GM18858 (cell line): ENCODE data around the gene MTMR1.

ENCODE experiments used
- ATAC-seq: cut with Tn5 transposase; IDR thresholded peaks from one replicate; pipeline ENCODE4 v1.9.1; 2021; ENCODE audit not compliant: unreplicated experiment

Gene MTMR1

DNA sequence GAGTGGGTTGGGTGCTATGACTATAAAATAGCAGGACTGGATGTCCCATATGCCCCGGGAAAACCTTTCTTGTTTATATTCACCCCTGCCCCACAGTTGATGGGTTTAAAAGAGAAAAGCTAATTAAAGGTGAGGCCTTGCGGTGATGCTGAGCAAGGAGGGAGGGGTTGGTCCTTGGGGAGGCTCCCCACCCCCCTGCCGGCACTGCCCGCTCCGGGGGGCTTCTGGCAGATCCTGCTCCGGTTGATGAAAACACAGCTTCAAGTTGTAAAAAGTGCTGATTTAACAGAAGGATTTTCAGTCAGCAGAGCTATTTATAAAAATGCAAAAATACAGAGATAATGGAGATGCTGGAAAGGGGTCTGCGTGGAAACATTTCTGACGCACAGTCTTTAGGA, 68.6 kb downstream of the MTMR1 start:
- no peak for ATAC-seq

- no peak for ATAC-seq
Measured at GRCh38 chrX:150762258-150763165, 69.3 kb downstream of the MTMR1 start.

DNA sequence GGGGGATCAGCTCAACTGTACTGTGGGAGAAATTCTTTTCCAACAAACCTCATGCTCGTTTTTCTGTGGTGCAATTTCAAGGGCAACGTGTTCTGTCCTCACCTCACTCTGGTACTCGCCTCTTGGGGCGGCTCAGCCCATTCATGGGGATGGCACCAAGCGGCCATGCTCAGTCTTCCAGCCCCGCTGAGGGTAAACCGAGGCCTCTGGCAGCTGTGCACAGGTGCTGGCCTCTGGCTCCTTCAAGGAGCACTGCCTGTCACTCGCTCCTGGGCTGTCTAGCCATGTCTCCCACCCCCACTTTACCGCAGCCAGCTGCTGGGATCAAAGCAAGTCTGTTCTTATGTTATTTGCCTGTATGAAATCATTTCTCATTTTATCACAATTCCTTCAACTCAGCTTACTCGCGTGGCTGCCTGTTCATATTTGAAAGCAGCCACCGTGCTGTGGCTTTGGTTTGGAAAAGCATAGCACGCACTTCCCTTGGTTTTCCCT, 70.2 kb downstream of the MTMR1 start:
- ATAC-seq, result no peak

GRCh38 chrX:150763810-150764209, 70.6 kb downstream of the MTMR1 start:
- ATAC-seq, result no peak

GRCh38 chrX:150765237-150765636, 72.0 kb downstream of the MTMR1 start:
- ATAC-seq, result no peak

DNA sequence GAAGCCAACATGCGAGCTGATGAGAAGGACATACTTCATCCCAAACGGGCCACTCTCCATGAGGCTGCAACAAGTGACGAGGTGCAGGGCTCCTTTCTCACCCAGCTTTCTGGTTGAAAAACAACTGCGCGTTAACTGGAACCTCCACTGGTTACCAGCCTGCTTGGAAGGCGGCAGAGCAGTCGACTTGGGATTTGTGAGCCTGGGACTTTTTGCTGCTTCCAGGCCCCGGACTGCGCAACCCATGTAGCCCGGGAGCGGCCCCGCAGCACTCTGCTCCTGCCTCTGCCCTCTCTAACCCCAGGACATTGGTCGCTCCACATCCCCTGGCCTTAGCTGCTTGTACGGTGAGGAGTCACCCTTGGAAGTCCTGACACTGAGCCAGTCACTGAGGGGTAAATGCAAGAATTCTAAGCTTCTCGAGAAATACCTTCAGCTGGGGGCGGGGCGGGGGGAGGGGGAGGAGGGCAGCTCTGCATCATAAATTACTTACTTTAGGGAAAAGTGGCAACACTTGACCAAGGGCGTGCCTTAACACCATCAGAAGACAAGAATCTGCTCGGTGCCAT, 72.7 kb downstream of the MTMR1 start:
- no peak for ATAC-seq

DNA sequence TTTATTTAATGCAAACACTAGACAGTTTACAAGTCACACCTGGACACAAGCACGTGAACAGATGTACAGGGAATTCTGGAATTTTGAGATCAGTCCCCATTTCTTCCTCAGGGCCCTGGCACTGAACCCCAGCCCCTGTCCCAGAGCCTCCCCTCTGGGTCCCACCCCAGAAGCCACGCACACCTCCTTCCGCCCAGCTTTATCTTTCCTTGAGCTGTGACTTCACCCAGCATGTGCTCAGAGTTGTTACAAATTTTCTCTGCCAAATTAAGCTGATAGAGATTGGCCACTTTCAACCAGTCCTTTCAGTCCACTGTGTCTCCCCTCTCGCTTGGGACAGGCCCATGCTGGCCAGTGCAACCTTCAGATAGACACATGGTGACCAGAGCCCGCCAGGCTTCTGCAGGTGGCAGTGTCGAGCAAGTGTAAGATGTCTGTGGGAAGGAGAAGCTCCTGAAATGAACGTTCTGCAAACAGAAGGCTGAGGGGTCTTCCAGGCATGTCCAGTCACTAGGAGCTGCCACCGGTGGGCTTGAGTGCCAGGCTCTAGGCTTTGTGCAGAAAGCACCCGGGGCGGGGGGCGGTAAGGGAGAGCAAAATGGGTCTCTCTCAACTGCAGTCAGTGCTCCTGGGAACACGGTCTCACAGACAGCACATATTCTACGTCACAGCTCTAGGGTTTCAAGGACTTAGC, 73.3 kb downstream of the MTMR1 start:
- no peak for ATAC-seq

DNA sequence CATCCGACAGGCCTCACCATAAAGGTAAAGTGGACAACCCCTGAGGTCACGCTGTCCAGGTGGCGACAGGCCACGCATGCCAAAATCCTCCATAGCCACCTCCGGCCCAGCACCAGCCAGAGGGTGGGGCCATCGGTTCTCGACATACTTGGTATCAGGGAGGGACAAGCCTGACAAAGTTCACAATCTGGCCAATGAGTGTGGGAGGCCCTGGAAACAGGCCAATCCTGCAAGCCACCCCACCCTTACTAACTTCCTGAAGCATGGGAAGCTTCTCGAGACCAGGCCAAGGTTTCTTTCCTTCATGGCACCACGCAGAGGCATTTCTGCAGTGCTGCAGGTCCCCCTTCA, 73.8 kb downstream of the MTMR1 start:
- ATAC-seq, result no peak

DNA sequence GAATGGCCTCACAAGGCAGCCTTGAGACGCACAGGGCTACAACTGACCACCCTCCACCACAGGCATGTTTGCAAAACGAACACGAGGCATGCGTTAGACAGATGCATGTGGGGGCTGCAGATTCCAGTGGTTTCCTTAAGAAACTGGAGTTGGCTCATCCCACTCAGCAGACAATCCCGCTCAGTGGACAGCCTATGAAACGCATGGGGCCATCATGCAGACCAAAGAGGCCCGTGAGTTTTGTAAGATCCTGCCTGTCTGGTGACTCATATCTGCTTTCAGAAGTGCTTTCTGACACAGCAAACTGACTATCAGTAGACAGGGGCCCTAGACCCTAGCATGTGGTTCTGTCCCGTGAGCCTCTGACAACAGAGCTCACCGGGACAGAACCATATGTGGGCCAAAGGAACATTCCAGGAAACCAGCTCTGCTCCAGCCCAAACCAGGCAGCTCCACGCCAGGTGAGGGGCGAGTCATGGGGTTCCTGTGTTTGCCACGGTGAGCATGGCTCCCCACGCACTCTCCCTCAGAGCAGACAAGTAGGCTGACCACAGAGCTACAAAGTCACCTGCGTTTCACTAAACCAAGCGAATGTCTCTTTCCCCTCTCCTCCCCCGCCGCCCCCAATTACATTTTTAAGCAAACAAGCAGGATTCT, 74.4 kb downstream of the MTMR1 start:
- ATAC-seq, result no peak

- ATAC-seq, result no peak
Measured at GRCh38 chrX:150768132-150768485, 74.9 kb downstream of the MTMR1 start.

GRCh38 chrX:150768580-150769190, 75.5 kb downstream of the MTMR1 start:
- ATAC-seq, result no peak

DNA sequence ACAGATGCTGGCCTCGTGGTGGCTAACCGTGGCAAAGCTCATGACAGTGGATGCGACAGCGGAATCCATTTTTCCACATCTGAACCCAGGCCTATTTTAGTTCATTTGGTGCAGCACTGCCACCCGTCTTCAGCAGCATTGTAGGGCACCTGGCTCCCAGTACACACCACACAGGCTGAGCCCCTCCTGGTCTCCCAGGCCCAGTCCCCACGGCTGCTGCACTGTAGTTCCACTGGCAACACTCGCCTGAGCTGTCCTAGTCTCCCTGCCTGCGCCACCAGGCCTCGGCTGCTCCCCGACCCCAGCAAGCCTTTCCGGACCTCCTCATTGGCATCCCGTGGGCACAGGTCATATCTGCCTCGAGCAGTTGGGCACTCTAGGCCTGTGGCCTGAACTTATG, 76.2 kb downstream of the MTMR1 start:
- no peak for ATAC-seq

- ATAC-seq, result no peak
Measured at GRCh38 chrX:150770623-150771022, 77.4 kb downstream of the MTMR1 start.

- no peak for ATAC-seq
Measured at GRCh38 chrX:150771116-150771515, 77.9 kb downstream of the MTMR1 start.

- ATAC-seq, result peak; percentile 70
Measured at GRCh38 chrX:150772150-150772970, 79.2 kb downstream of the MTMR1 start.

DNA sequence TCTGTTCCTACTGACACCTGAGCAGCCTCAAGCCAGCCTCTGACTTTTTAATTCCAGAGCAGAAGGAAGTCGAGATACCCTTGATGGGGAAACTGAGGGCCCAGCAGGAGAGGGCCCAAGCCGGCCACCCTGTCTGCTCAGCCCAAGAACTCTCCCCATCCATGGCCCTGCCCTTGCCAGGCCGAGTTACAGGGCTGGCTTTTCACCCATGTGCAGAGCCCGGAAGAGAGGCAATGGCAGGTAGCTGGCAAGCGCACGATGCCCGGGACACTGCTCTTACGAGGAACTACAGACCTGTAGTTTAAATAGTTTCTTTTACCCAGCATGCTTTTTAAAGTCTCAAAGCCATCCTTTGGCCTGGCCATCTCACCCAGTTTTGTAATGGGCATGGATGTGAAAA, 79.9 kb downstream of the MTMR1 start:
- no peak for ATAC-seq

DNA sequence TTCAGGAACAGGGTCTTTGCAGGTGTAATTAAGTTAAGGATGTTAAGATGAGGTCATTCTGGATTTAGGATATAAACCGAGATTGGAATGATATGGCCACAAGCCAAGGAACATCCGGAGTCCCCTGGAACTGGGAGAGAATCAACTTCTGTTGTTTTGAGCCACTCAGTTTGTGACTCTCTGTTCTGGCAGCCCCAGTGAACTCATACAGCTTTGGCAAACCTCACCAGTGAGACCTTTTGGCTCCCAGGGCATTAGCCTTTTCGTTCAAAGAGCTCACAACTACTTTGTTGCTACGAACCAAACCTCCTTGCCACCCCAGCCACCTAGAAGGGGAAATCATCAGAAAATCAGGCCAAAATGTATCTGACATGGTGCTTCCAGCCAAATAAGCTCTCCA, 80.4 kb downstream of the MTMR1 start:
- ATAC-seq, result no peak

GRCh38 chrX:150774798-150775568, 81.8 kb downstream of the MTMR1 start:
- no peak for ATAC-seq

GRCh38 chrX:150775569-150776350, 82.6 kb downstream of the MTMR1 start:
- no peak for ATAC-seq
